HFFc6 (cell line): Measurements from ENCODE around the gene CD44. TPM values are rescaled to one million over a fixed set of nuclear protein-coding genes. Genes with fewer than 3 reads are reported as not detected.

Source experiments
- DNase-seq: peaks from one replicate; pipeline ENCODE4 v3.0.0-alpha.2; 2018
- H3K27ac Mint-ChIP-seq: 2 replicates; pipeline ENCODE4 v1.8.0; 2020; ENCODE audit warnings: mild to moderate bottlenecking, mixed read lengths
- H3K27me3 Mint-ChIP-seq: 2 replicates; pipeline ENCODE4 v1.8.0; 2021; ENCODE audit warnings: mild to moderate bottlenecking, moderate library complexity, mixed read lengths; ENCODE audit not compliant: insufficient read depth
- H3K36me3 Mint-ChIP-seq: 2 replicates; pipeline ENCODE4 v1.8.0; 2021; ENCODE audit warnings: low read depth, mixed read lengths
- H3K4me1 Mint-ChIP-seq: 2 replicates; pipeline ENCODE4 v1.8.0; 2020; ENCODE audit warnings: low read depth, mixed read lengths
- H3K4me3 Mint-ChIP-seq: 2 replicates; pipeline ENCODE4 v1.8.0; 2020; ENCODE audit warnings: mild to moderate bottlenecking, moderate library complexity, mixed read lengths
- H3K9me3 Mint-ChIP-seq: 2 replicates; pipeline ENCODE4 v1.8.0; 2020; ENCODE audit warnings: mild to moderate bottlenecking, mixed read lengths
- total RNA-seq, 6 experiments: library from RNA; stranded (reverse); fragmentation: NEBNext Ultra II Directional; extraction: Animal tissue kit (Norgen Biotek cat#: 25700); gene quantifications; 2 replicates in 1 of 6; 3 replicates in 5 of 6; pipeline ENCODE4 v1.2.3, GENCODE V29; 2021
- TF ChIP-seq, protein P1 (sequence below): fragments of 200-600 bp; sonication (generic); IDR thresholded peaks from 2 replicates; pipeline ENCODE4 v1.5.0; 2021; ENCODE audit warnings: antibody characterized with exemption, mild to moderate bottlenecking

Gene CD44
- total RNA-seq, 6 experiments from 2014 or later = 1,912 to 2,221 (median 2,175) TPM

GRCh38 chr11:35154952-35155351 is 16.0 kb downstream of the CD44 start:
- Mint-ChIP-seq H3K9me3 (no peaks in the 10 kb centered on the region), H3K27me3 (peaks cover 17% of the 10 kb centered on the region), H3K27ac (peak overlapping the region; percentile 15), H3K36me3 (peaks cover 88% of the 10 kb centered on the region), H3K4me3 (peak overlapping the region; percentile 2; the same call in 1 of the 2 replicates), H3K4me1 (peaks cover 100% of the 10 kb centered on the region)
- DNase-seq = no peak
- TF ChIP-seq, protein P1, sequence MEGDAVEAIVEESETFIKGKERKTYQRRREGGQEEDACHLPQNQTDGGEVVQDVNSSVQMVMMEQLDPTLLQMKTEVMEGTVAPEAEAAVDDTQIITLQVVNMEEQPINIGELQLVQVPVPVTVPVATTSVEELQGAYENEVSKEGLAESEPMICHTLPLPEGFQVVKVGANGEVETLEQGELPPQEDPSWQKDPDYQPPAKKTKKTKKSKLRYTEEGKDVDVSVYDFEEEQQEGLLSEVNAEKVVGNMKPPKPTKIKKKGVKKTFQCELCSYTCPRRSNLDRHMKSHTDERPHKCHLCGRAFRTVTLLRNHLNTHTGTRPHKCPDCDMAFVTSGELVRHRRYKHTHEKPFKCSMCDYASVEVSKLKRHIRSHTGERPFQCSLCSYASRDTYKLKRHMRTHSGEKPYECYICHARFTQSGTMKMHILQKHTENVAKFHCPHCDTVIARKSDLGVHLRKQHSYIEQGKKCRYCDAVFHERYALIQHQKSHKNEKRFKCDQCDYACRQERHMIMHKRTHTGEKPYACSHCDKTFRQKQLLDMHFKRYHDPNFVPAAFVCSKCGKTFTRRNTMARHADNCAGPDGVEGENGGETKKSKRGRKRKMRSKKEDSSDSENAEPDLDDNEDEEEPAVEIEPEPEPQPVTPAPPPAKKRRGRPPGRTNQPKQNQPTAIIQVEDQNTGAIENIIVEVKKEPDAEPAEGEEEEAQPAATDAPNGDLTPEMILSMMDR = no peak

DNA sequence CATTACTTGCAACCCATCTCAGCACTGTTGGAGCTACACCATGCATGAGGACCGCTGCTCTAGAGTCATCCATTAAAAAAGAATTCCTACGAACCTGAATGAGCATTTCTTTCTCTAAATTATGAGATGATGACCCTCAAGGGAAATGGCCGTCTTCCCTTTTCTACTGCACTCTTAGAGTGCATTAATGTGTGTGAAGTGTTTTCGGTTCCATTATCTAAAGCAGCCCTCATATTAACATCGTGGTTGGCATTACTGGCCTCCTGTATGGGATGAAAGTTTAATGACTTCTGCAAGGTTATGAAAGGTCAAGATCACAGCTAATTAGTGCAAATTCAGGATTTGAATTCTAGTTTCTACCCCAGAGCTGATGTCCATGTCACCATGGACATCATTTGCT is 16.7 kb downstream of the CD44 start:
- no peak for DNase-seq
- H3K9me3 Mint-ChIP-seq = no peaks in the 10 kb centered on the region
- H3K36me3 Mint-ChIP-seq = peaks cover 90% of the 10 kb centered on the region
- H3K27ac Mint-ChIP-seq = peak overlapping the region; percentile 40; the same call in 1 of the 2 replicates
- no peak overlapping the region for H3K4me3 Mint-ChIP-seq
- H3K27me3 Mint-ChIP-seq = peaks cover 16% of the 10 kb centered on the region
- H3K4me1 Mint-ChIP-seq = peaks cover 100% of the 10 kb centered on the region
- TF ChIP-seq, protein P1 = no peak

DNA sequence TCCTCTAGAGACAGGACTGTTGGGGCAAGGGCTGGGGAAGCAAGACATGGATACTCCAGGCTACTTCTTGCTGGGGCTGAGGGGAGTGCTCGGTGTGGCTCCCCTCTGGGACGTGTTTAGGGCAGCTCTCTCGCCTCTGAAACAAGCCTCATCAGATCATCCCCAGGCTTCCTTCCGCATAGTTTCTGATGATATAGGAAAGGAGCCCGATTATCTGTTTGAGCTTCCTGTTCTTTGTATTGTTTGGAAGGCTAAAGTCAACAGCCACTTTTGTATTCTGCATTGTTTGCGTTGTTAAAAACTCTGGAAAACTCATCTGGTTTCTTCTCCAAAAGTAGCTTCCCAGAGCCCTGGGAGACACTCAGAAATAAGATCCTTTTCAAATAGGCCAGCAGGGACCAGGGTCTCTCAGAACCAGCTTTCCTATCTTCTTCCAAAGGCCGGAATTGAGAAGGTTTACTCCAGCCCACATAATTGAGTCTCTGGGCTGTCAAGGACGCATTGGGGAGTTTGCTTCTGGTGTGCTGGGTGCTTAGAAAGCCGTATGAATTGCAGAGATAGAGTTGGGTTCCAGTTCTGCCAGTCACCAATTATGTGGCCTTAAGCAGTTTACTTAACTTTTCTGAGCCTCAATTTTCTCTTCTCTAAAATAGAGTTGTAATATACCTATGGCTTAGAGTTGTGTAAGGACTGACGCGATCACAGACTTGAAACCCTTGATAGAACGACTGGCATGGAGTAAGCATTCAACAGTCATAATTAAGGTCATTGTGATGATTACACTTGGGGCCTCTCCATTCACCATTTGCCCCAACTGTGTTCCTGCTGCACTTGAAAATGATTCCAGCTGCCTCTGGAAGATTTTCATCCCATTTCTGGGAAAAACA is 19.1 kb downstream of the CD44 start:
- Mint-ChIP-seq H3K36me3 (peaks cover 90% of the 10 kb centered on the region), H3K4me3 (peak overlapping the region; percentile 45), H3K27ac (peak overlapping the region; percentile 99), H3K4me1 (peaks cover 100% of the 10 kb centered on the region), H3K27me3 (peaks cover 8% of the 10 kb centered on the region; the same call in 1 of the 2 replicates), H3K9me3 (no peaks in the 10 kb centered on the region)
- TF ChIP-seq, protein P1 = no peak
- no peak for DNase-seq

DNA sequence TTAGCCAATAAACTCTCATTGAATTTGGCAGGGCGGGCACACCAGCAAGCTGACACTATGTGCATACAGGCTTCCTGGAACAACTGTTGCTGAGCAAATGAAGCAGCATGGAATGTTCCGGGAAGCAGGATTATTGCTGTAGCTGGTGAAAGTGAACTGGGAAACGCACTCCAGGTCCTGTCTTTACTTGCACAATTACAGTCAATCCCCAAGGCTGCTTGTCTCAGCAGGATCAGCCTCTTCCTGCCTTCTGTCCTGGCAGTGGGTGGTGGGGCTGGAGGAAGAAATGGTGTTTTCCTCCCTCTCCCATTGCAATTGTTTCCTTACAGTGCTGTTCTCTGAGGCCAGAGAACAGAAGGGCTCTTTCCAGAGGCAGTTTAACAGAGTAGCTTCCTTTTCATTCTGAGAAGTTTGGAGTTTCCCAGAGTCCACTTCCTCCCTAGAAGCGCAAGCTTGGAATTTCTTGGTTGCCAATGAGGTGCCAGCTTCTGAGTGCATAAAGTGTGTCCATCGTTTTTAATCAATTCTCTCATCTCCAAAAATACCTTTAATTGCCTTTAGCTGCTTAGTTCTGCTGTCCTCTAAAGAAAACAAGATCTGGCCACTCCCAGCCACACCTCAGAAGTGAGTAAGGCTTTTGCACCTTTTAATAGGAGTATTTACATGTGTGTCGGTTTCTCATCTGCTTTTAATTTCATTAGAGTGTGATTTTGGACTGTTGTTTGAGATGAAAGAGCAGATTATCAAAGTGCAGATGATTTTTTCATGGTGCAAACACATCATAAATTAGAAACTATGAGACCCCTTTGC is 19.9 kb downstream of the CD44 start:
- no peaks in the 10 kb centered on the region for H3K9me3 Mint-ChIP-seq
- peaks cover 100% of the 10 kb centered on the region for H3K4me1 Mint-ChIP-seq
- peaks cover 90% of the 10 kb centered on the region for H3K36me3 Mint-ChIP-seq
- peak overlapping the region; percentile 99 for H3K27ac Mint-ChIP-seq
- H3K27me3 Mint-ChIP-seq = peaks cover 7% of the 10 kb centered on the region; the same call in 1 of the 2 replicates
- peak overlapping the region; percentile 45 for H3K4me3 Mint-ChIP-seq
- DNase-seq = no peak
- TF ChIP-seq, protein P1 = no peak

DNA sequence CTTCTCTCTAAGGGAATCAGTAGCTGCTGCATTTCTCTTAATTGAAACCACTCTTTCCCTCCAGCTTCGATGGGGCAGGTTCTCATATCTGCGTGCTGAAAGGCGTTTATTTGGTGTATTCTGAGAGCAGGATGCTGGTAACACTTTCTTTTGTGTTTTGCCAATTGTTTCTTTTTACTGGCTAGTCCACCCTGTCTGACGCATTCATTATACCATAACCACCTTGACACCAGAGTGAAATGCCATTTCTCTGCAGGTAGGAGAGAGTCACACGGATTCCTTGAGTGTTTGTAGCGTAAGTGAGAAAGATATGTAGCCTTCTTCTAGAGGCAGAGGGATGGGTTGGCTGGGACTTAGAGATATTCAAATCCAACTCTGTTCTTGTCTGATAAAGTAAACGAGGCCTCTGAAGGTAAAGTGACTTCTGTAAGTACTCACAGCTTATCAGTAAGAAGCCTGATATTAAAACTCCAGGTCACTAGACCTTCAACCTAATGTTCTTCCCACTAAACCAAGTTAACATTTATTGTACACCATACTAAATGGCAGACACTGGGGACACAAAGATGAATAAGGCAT is 21.4 kb downstream of the CD44 start:
- Mint-ChIP-seq H3K36me3 (peaks cover 85% of the 10 kb centered on the region), H3K4me3 (peak overlapping the region; percentile 46), H3K4me1 (peaks cover 100% of the 10 kb centered on the region), H3K27me3 (peaks cover 5% of the 10 kb centered on the region; the same call in 1 of the 2 replicates), H3K27ac (peak overlapping the region; percentile 99), H3K9me3 (no peaks in the 10 kb centered on the region)
- no peak for DNase-seq
- TF ChIP-seq, protein P1 = no peak
